NCI-H146 treated with DMSO at 0.1 percent for 48 hours (cell line): ENCODE results near the gene GSTO1.

Experiments used
- DNase-seq: peaks from one replicate; lab custom pipeline; 2025; ENCODE audit not compliant: unreplicated experiment; lab: John Stamatoyannopoulos, UW

Gene GSTO1

DNA sequence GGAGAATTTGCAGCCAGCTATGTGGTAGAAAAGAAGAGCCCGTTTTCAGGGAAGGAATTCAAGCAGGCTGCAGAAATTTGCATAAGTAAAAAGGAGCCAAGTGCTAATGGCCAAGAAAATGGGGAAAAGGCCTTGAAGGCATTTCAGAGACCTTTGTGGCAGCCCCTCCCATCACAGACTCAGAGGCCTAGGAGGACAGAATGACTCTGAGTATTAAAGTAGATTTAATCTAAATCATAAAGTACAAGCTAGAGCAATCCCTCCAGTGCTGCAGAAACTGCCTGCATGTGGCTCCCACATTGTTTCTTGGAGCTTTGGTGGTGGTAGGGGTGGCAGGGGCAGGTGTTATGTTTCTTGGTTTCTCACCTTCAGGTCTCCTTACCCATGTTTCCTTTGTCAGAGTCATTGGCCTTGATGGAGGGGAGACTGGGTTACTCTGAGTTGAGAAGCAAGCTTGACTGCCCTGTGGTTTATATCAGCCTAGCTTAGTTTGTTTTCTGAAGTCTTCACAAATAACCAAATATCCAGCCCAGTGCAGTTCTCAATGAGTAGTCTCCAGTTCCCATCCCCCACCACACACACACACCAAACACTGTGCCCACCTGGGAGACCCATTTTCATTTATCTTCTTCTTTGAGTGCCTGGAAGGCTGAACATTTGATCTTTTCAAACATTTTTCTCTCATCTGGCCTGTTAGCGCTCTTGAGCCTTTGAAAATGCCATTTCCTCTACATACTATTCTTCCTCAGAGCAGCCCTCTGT is 49.1 kb downstream of the GSTO1 start:
- DNase-seq, result no peak

DNA sequence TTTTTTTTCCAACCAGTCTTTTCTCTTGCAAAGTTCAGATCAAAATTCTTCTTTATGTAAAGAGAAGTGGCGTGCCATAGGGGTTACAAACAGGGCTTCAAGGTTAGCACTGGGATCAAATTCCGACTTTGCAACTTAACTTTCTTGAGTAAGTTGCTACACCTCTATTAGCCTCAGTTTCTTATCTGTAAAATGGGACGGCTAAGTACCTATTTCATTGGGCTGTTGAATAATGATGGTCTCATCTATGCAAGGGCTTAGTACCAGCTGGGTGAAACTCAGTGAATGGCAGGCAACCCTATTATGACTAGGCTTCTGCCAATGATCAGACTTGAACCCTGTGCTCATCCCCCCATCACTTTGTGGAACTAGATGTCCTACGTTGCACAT is 49.7 kb downstream of the GSTO1 start:
- DNase-seq, result no peak

- no peak for DNase-seq
Observed at GRCh38 chr10:104304927-104305326, 50.2 kb downstream of the GSTO1 start.

DNA sequence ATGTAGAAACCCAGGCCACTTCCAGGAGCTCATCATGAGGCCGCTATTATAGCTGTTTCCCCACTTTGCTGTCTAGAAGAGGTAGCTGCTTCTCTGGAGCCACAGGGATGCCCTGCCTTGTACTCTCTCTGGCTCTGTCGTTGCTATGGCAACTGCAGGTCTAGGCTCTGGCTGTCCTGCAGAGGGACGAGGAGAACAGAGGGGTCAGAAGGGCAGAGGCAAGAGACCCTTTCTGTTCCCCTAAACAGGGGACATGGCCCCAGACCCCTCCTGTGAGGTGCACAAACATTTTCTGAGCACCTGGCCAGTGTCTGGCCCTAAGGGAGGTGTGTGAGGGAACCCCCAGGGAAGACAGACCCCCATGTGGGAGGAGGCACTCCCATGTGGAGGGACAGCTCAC is 52.2 kb downstream of the GSTO1 start:
- DNase-seq, result no peak

- no peak for DNase-seq
Observed at GRCh38 chr10:104307576-104308438, 53.1 kb downstream of the GSTO1 start.

- DNase-seq, result no peak
Observed at GRCh38 chr10:104308439-104308903, 53.8 kb downstream of the GSTO1 start.

- no peak for DNase-seq
Observed at GRCh38 chr10:104309980-104310978, 55.6 kb downstream of the GSTO1 start.

DNA sequence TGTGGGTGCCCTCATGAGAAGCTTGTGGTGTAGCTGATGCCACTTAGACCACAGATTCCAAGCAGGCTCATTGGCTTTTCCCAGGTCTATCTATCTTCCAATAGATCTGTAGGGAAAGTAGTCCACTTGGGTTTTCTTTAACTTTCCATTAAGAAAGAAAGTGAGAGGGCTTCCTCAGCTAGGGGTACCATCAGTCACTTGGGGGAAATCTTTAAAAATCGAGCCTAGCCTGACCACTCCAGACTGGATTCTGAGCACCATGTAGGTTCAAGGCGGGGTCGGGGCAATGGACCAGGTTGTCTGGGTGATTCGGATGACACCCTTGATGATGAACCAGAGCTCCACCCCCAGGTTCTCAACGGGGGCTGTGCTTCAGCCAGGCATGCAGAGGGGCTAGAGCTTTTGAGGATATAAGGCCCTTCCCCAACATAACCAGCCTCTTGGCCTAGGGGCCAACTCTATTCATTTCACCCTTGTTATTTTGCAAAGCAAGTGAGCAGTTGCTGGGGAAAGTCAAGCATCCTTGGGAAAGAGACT is 56.6 kb downstream of the GSTO1 start:
- no peak for DNase-seq

GRCh38 chr10:104314591-104315485 is 60.1 kb downstream of the GSTO1 start:
- no peak for DNase-seq

GRCh38 chr10:104315486-104315921 is 60.8 kb downstream of the GSTO1 start:
- DNase-seq, result no peak

GRCh38 chr10:104316321-104317099 is 61.8 kb downstream of the GSTO1 start:
- DNase-seq, result no peak
